Liver (tissue), 10 donors: ENCODE measurements around the gene PLCB3. TPM values are rescaled to one million over a fixed set of nuclear protein-coding genes. Genes with fewer than 3 reads are reported as not detected.

Experiments
- DNase-seq: peaks from one replicate; pipeline ENCODE4 v3.0.0-alpha.2; 2017; ENCODE audit warnings: low spot score
- H3K27ac ChIP-seq, 2 donors: one replicate each; pipeline ENCODE4 v1.7.0; 2013; ENCODE audit warnings: inconsistent platforms in 2 of 2, low read length in 2 of 2, control low read depth in 1 of 2, low read depth in 1 of 2, mild to moderate bottlenecking in 1 of 2
- H3K27me3 ChIP-seq, 4 donors: one replicate each; pipeline versions ENCODE4 v1.6.1 to v1.7.0; 2013; ENCODE audit warnings: low read length in 3 of 4, inconsistent platforms in 1 of 4, mild to moderate bottlenecking in 1 of 4, moderate library complexity in 1 of 4; ENCODE audit not compliant: control insufficient read depth in 4 of 4, insufficient read depth in 4 of 4
- H3K36me3 ChIP-seq, 4 donors: one replicate each; pipeline versions ENCODE4 v1.6.1 to v1.7.0; 2013; ENCODE audit warnings: low read length in 3 of 4, mild to moderate bottlenecking in 3 of 4, low read depth in 1 of 4, moderate library complexity in 1 of 4; ENCODE audit not compliant: control insufficient read depth in 4 of 4, insufficient read depth in 3 of 4
- H3K4me1 ChIP-seq, 4 donors: one replicate each; pipeline versions ENCODE4 v1.6.1 to v1.7.0; 2013; ENCODE audit warnings: low read length in 3 of 4, mild to moderate bottlenecking in 3 of 4, moderate library complexity in 1 of 4; ENCODE audit not compliant: control insufficient read depth in 4 of 4, insufficient read depth in 4 of 4
- H3K4me3 ChIP-seq, 3 donors: one replicate each; pipeline versions ENCODE4 v1.6.1 to v1.7.0; 2013; ENCODE audit warnings: low read length in 3 of 3, control low read depth in 1 of 3, low read depth in 1 of 3, mild to moderate bottlenecking in 1 of 3
- H3K9ac ChIP-seq, 2 donors: one replicate each; pipeline ENCODE4 v1.7.0; 2013; ENCODE audit warnings: low read length in 2 of 2, mild to moderate bottlenecking in 2 of 2, moderate library complexity in 2 of 2, control low read depth in 1 of 2, low read depth in 1 of 2
- H3K9me3 ChIP-seq, 4 donors: one replicate each; pipeline versions ENCODE4 v1.6.1 to v1.7.0; 2013; ENCODE audit warnings: low read length in 3 of 4; ENCODE audit not compliant: control insufficient read depth in 4 of 4
- ATF3 ChIP-seq: IDR thresholded peaks from 2 replicates; pipeline ENCODE4 v1.6.1; 2016; ENCODE audit warnings: antibody characterized with exemption
- CTCF ChIP-seq: fragments of 150-350 bp; IDR thresholded peaks from 2 replicates; pipeline ENCODE4 v1.5.1; 2017; ENCODE audit warnings: improper control_type of control experiment, low read depth, low read length; ENCODE audit not compliant: missing input control
- EGR1 ChIP-seq, 2 donors: IDR thresholded peaks; 2 replicates each; pipeline ENCODE4 v1.6.1; 2016 to 2018; ENCODE audit warnings: antibody characterized with exemption in 2 of 2, low read depth in 2 of 2
- FOXA2 ChIP-seq: IDR thresholded peaks from 2 replicates; pipeline ENCODE4 v1.6.1; 2016; ENCODE audit warnings: antibody characterized with exemption
- HNF4A ChIP-seq, 2 donors: conservative IDR thresholded peaks; 2 replicates each; pipeline ENCODE4 v1.6.1; 2016; ENCODE audit warnings: antibody characterized with exemption in 2 of 2, mild to moderate bottlenecking in 2 of 2
- HNF4G ChIP-seq: IDR thresholded peaks from 2 replicates; pipeline ENCODE4 v1.6.1; 2016; ENCODE audit warnings: antibody characterized with exemption
- JUND ChIP-seq, 2 donors: IDR thresholded peaks; 2 replicates each; pipeline ENCODE4 v1.6.1; 2016; ENCODE audit warnings: antibody characterized with exemption in 2 of 2
- MAX ChIP-seq: IDR thresholded peaks from 2 replicates; pipeline ENCODE4 v1.6.1; 2016; ENCODE audit warnings: antibody characterized with exemption
- NR2F2 ChIP-seq: IDR thresholded peaks from 2 replicates; pipeline ENCODE4 v1.6.1; 2016; ENCODE audit warnings: antibody characterized with exemption
- RAD21 ChIP-seq, 2 donors: IDR thresholded peaks; 2 replicates each; pipeline ENCODE4 v1.6.1; 2016; ENCODE audit warnings: antibody characterized with exemption in 2 of 2, mild to moderate bottlenecking in 2 of 2
- REST ChIP-seq: IDR thresholded peaks from 2 replicates; pipeline ENCODE4 v1.6.1; 2016; ENCODE audit warnings: antibody characterized with exemption, mild to moderate bottlenecking
- RXRA ChIP-seq, 2 donors: IDR thresholded peaks; 2 replicates each; pipeline ENCODE4 v1.6.1; 2017 to 2018; ENCODE audit warnings: antibody characterized with exemption in 2 of 2, mild to moderate bottlenecking in 1 of 2
- SP1 ChIP-seq: IDR thresholded peaks from 2 replicates; pipeline ENCODE4 v1.6.1; 2018; ENCODE audit warnings: antibody characterized with exemption, mild to moderate bottlenecking
- TAF1 ChIP-seq: conservative IDR thresholded peaks from 2 replicates; pipeline ENCODE4 v1.6.1; 2016; ENCODE audit warnings: antibody characterized with exemption, mild to moderate bottlenecking
- YY1 ChIP-seq: IDR thresholded peaks from 2 replicates; pipeline ENCODE4 v1.6.1; 2016; ENCODE audit warnings: antibody characterized with exemption, mild to moderate bottlenecking
- WGBS: extraction: QIAGEN DNeasy Blood & Tissue Kit; methylation state at CpG from one replicate; pipeline ENCODE4 v1.1.7; 2013; 5-methylcytosine and 5-hydroxymethylcytosine counted together
- polyA plus RNA-seq, 2 donors: library from polyadenylated mRNA; stranded (reverse) in 1 of 2; unstranded in 1 of 2; fragments of 200-250 nt in 1 of 2; fragments of >200 nt in 1 of 2; fragmentation: Nextera tagmentation in 1 of 2; extraction: Ambion mirVana in 1 of 2; gene quantifications; one replicate each; pipeline versions ENCODE4 v1.2.1 to v1.2.3, GENCODE V29; 2013 to 2015
- small RNA-seq: library from RNA; depleted of rRNA; stranded (forward); fragments of <200 nt; gene quantifications from one replicate; pipeline ENCODE3, GENCODE V24; 2014
- total RNA-seq, 2 donors: library from RNA; depleted of rRNA; stranded (reverse); fragments of >200 nt; gene quantifications; one replicate each; pipeline ENCODE4 v1.2.3, GENCODE V29; 2014
- donor health status: healthy.
- donor health status: healthy.
- donor health status: healthy.
- donor health status: healthy.
- donor health status: healthy.

The PLCB3 gene
- total and polyA plus RNA-seq, 4 donors: 0.79 to 8.5 (median 5.4) TPM

GRCh38 chr11:64317961-64318765, 66.8 kb downstream of the PLCB3 start, which contains the start of gene PRDX5:
TSS of gene PRDX5 (plus strand) at chr11:64318121. CDS start at chr11:64318216, 95 bp downstream.
- Histone ChIP-seq H3K27me3 (no peaks in the 10 kb centered on the region), H3K36me3 (peaks cover 4 to 40% (median 12%) of the 10 kb centered on the region in 4 donors), H3K9ac (peak within 1 kb of the TSS; percentile 61 to 77), H3K27ac (peak within 1 kb of the TSS; percentile 93 to 98), H3K4me3 (peak within 1 kb of the TSS; percentile 63 to 77 (median 76)), H3K4me1 (peaks cover 5 to 36% (median 26%) of the 10 kb centered on the region in 4 donors), H3K9me3 (no peaks in the 10 kb centered on the region)
- WGBS: under 1% methylated on average over 61 of the region's 61 CpGs
- TF ChIP-seq CTCF: peak; percentile 32
- TF ChIP-seq RAD21 (IDR thresholded peaks at IDR 0.05): peak; percentile 60 to 71
- no peak for TF ChIP-seq RXRA (IDR thresholded peaks at IDR 0.05)
- peak; percentile 2 for TF ChIP-seq FOXA2
- TF ChIP-seq ATF3: peak; percentile 19
- no peak for TF ChIP-seq HNF4A (conservative IDR thresholded peaks at IDR 0.05)
- TF ChIP-seq TAF1: no peak
- peak; percentile 39 for TF ChIP-seq YY1
- peak; percentile 94 for TF ChIP-seq REST
- TF ChIP-seq HNF4G: no peak
- no peak for TF ChIP-seq MAX
- no peak for TF ChIP-seq JUND (IDR thresholded peaks at IDR 0.05)
- no peak for TF ChIP-seq NR2F2
- no peak for TF ChIP-seq EGR1 (IDR thresholded peaks at IDR 0.05; ENCODE audit: low read depth in 2 of 2)
- no peak for TF ChIP-seq SP1
- DNase-seq: peak; percentile 92

Small RNAs within 50 kb of the gene (small RNA-seq; reads per million reads assigned to genes)
- not detected for gene RF00019

Other genes starting within 250 kb of the PLCB3 start
- gene FLRT1, start 215.6 kb upstream of the PLCB3 start, total RNA-seq: under 1 TPM in 1 of 2 donors, not detected in 1; 0.05 TPM
- under 1 TPM; 0.02 to 0.32 TPM for gene FLRT1, start 215.6 kb upstream of the PLCB3 start, polyA plus RNA-seq
- 10 to 100 TPM in 1 of 2 donors, 1 to 10 TPM in 1; 8.9 to 12.6 TPM for gene MACROD1, start 85.4 kb upstream of the PLCB3 start, total RNA-seq
- 10 to 100 TPM; 13.5 to 25.9 TPM for gene MACROD1, start 85.4 kb upstream of the PLCB3 start, polyA plus RNA-seq
- 10 to 100 TPM; 51.3 to 58.1 TPM for gene STIP1, start 65.4 kb upstream of the PLCB3 start, total RNA-seq
- gene STIP1, start 65.4 kb upstream of the PLCB3 start, polyA plus RNA-seq: 10 to 100 TPM; 22.6 to 33.7 TPM
- 10 to 100 TPM; 11.0 to 47.2 TPM for gene FERMT3, start 44.8 kb upstream of the PLCB3 start, total RNA-seq
- gene FERMT3, start 44.8 kb upstream of the PLCB3 start, polyA plus RNA-seq: 1 to 10 TPM; 3.4 to 8.5 TPM
- 10 to 100 TPM; 14.0 to 22.9 TPM for gene TRPT1, start 25.3 kb upstream of the PLCB3 start, total RNA-seq
- gene TRPT1, start 25.3 kb upstream of the PLCB3 start, polyA plus RNA-seq: 10 to 100 TPM; 18.7 to 37.8 TPM
- gene NUDT22, start 25.3 kb upstream of the PLCB3 start, total RNA-seq: 10 to 100 TPM; 20.0 to 47.8 TPM
- 10 to 100 TPM; 37.9 to 44.5 TPM for gene NUDT22, start 25.3 kb upstream of the PLCB3 start, polyA plus RNA-seq
- 10 to 100 TPM in 1 of 2 donors, 1 to 10 TPM in 1; 8.5 to 25.9 TPM for gene DNAJC4, start 21.0 kb upstream of the PLCB3 start, total RNA-seq
- 10 to 100 TPM; 22.7 to 24.3 TPM for gene DNAJC4, start 21.0 kb upstream of the PLCB3 start, polyA plus RNA-seq
- 1 to 10 TPM; 3.6 to 9.5 TPM for gene VEGFB, start 16.9 kb upstream of the PLCB3 start, total RNA-seq
- 10 to 100 TPM; 11.9 to 17.3 TPM for gene VEGFB, start 16.9 kb upstream of the PLCB3 start, polyA plus RNA-seq
- gene FKBP2, start 10.4 kb upstream of the PLCB3 start, total RNA-seq: 10 to 100 TPM; 60.8 to 79.0 TPM
- gene FKBP2, start 10.4 kb upstream of the PLCB3 start, polyA plus RNA-seq: 100 to 1,000 TPM; 170 to 241 TPM
- gene PPP1R14B, start 4.6 kb upstream of the PLCB3 start, total RNA-seq: 10 to 100 TPM; 34.9 to 41.7 TPM
- 10 to 100 TPM; 24.2 to 57.6 TPM for gene PPP1R14B, start 4.6 kb upstream of the PLCB3 start, polyA plus RNA-seq
- gene BAD, start 33.1 kb downstream of the PLCB3 start, total RNA-seq: 10 to 100 TPM; 16.0 to 21.1 TPM
- gene BAD, start 33.1 kb downstream of the PLCB3 start, polyA plus RNA-seq: 10 to 100 TPM; 39.3 to 39.5 TPM
- gene GPR137, start 34.3 kb downstream of the PLCB3 start, total RNA-seq: 10 to 100 TPM in 1 of 2 donors, 1 to 10 TPM in 1; 6.9 to 11.0 TPM
- gene GPR137, start 34.3 kb downstream of the PLCB3 start, polyA plus RNA-seq: 10 to 100 TPM in 1 of 2 donors, 1 to 10 TPM in 1; 6.7 to 22.2 TPM
- not detected for gene KCNK4, start 39.8 kb downstream of the PLCB3 start, total RNA-seq
- not detected for gene KCNK4, start 39.8 kb downstream of the PLCB3 start, polyA plus RNA-seq
- gene CATSPERZ, start 48.8 kb downstream of the PLCB3 start, total RNA-seq: under 1 TPM in 1 of 2 donors, not detected in 1; 0.42 TPM
- not detected for gene CATSPERZ, start 48.8 kb downstream of the PLCB3 start, polyA plus RNA-seq
- gene ESRRA, start 54.0 kb downstream of the PLCB3 start, total RNA-seq: 10 to 100 TPM; 19.8 to 64.8 TPM
- gene ESRRA, start 54.0 kb downstream of the PLCB3 start, polyA plus RNA-seq: 10 to 100 TPM; 13.9 to 55.3 TPM
- 100 to 1,000 TPM in 1 of 2 donors, 10 to 100 TPM in 1; 52.5 to 137 TPM for gene TRMT112, start 66.0 kb downstream of the PLCB3 start, total RNA-seq
- gene TRMT112, start 66.0 kb downstream of the PLCB3 start, polyA plus RNA-seq: 100 to 1,000 TPM; 130 to 132 TPM
- gene PRDX5, start 66.6 kb downstream of the PLCB3 start, total RNA-seq: 10 to 100 TPM; 66.8 to 93.4 TPM
- 100 to 1,000 TPM; 176 to 201 TPM for gene PRDX5, start 66.6 kb downstream of the PLCB3 start, polyA plus RNA-seq
- 1 to 10 TPM; 4.4 to 4.9 TPM for gene CCDC88B, start 88.7 kb downstream of the PLCB3 start, total RNA-seq
- gene CCDC88B, start 88.7 kb downstream of the PLCB3 start, polyA plus RNA-seq: 1 to 10 TPM; 3.5 to 3.6 TPM
- 10 to 100 TPM; 10.8 to 13.5 TPM for gene RPS6KA4, start 107.6 kb downstream of the PLCB3 start, total RNA-seq
- 1 to 10 TPM; 2.0 to 9.1 TPM for gene RPS6KA4, start 107.6 kb downstream of the PLCB3 start, polyA plus RNA-seq